ENCODE results near the gene WDR38.

DNA sequence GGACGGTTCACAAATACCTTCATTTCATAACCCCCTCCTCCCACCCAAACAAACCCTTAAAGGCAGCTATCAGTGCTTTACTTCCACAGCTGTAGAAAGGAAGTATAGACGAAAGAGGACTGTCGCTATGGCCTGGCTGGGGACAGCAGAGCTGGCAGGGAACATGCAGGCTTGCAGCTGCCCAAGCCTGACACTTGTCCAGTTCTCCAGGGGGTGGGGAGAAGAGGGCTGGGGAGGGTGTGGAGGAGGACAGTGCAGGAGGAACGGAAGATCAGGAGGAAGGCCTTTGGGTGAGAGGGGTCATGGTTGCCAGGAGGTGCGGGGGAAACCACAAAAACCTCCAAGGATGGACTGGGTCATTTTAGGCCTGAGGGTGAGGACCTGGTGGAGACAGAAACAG is 34.6 kb downstream of the WDR38 start:
- TF ChIP-seq, protein P1, sequence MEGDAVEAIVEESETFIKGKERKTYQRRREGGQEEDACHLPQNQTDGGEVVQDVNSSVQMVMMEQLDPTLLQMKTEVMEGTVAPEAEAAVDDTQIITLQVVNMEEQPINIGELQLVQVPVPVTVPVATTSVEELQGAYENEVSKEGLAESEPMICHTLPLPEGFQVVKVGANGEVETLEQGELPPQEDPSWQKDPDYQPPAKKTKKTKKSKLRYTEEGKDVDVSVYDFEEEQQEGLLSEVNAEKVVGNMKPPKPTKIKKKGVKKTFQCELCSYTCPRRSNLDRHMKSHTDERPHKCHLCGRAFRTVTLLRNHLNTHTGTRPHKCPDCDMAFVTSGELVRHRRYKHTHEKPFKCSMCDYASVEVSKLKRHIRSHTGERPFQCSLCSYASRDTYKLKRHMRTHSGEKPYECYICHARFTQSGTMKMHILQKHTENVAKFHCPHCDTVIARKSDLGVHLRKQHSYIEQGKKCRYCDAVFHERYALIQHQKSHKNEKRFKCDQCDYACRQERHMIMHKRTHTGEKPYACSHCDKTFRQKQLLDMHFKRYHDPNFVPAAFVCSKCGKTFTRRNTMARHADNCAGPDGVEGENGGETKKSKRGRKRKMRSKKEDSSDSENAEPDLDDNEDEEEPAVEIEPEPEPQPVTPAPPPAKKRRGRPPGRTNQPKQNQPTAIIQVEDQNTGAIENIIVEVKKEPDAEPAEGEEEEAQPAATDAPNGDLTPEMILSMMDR (IDR thresholded peaks at IDR 0.05) = no peak
- no peak for TF ChIP-seq POLR2A (IDR thresholded peaks at IDR 0.05)

Measured in right lobe of liver (tissue), 4 donors.